SK-N-SH (cell line): ENCODE measurements around the gene KRT75. TPM values are rescaled to one million over a fixed set of nuclear protein-coding genes. Genes with fewer than 3 reads are reported as not detected.

Experiments used
- CTCF ChIA-PET: fragments of 300-600, 350-600 bp; formaldehyde crosslinking; extraction: SDS; loops from one replicate; lab custom pipeline; 2021; lab: Yijun Ruan, JAX
- POLR2A ChIA-PET: fragments of 350-600 bp; sonication (Branson Sonifier 250); formaldehyde crosslinking; extraction: SDS; loops from one replicate; lab custom pipeline; 2020; ENCODE audit warnings: antibody characterized with exemption, inconsistent platforms; lab: Yijun Ruan, JAX
- DNase-seq: peaks from one replicate; pipeline ENCODE4 v3.0.0; 2012
- H2AFZ ChIP-seq: fragments of 200-600 bp; sonication (generic); 2 replicates; pipeline ENCODE4 v1.8.1; 2016; ENCODE audit warnings: antibody characterized with exemption, mild to moderate bottlenecking, low read depth
- H3F3A ChIP-seq: fragments of 200-600 bp; sonication (generic); replicated peaks from 2 replicates; pipeline ENCODE3; 2016; ENCODE audit warnings: antibody characterized with exemption, mild to moderate bottlenecking; ENCODE audit not compliant: insufficient read depth
- H3K27ac ChIP-seq, 2 experiments: fragments of 200-500 bp in 1 of 2; fragments of 200-600 bp in 1 of 2; sonication (Bioruptor generic) in 1 of 2; sonication (generic), shearing (Covaris generic) in 1 of 2; 2 replicates each; pipeline versions ENCODE4 v1.5.1 to v1.6.1; 2014 to 2016; ENCODE audit warnings: low read depth in 2 of 2, inconsistent platforms in 1 of 2, low read length in 1 of 2, mild to moderate bottlenecking in 1 of 2, mixed read lengths in 1 of 2
- H3K27me3 ChIP-seq: fragments of 200-600 bp; sonication (generic), shearing (Covaris generic); 2 replicates; pipeline ENCODE4 v1.6.1; 2016; ENCODE audit warnings: mixed run types; ENCODE audit not compliant: insufficient read depth
- H3K36me3 ChIP-seq, 2 experiments: fragments of 200-500 bp in 1 of 2; fragments of 200-600 bp in 1 of 2; sonication (Bioruptor generic) in 1 of 2; sonication (generic) in 1 of 2; replicated peaks in 1 of 2; 2 replicates each; pipeline versions ENCODE3 to v1.5.1; 2014 to 2016; ENCODE audit warnings: low read length in 1 of 2, mild to moderate bottlenecking in 1 of 2; ENCODE audit not compliant: insufficient read depth in 2 of 2, control insufficient read depth in 1 of 2
- H3K4me1 ChIP-seq, 2 experiments: fragments of 200-500 bp in 1 of 2; fragments of 200-600 bp in 1 of 2; sonication (Bioruptor generic) in 1 of 2; sonication (generic), shearing (Covaris generic) in 1 of 2; 2 replicates each; pipeline versions ENCODE4 v1.5.1 to v1.6.1; 2014 to 2016; ENCODE audit warnings: low read depth in 1 of 2, low read length in 1 of 2, mixed run types in 1 of 2; ENCODE audit not compliant: insufficient read depth in 2 of 2, control insufficient read depth in 1 of 2
- H3K4me2 ChIP-seq: fragments of 200-600 bp; sonication (generic), shearing (Covaris generic); 2 replicates; pipeline ENCODE4 v1.6.1; 2017; ENCODE audit warnings: mixed run types
- H3K4me3 ChIP-seq, 2 experiments: fragments of 200-500 bp in 1 of 2; fragments of 200-600 bp in 1 of 2; sonication (Bioruptor generic) in 1 of 2; sonication (generic), shearing (Covaris generic) in 1 of 2; 2 replicates each; pipeline versions ENCODE4 v1.5.1 to v1.8.1; 2014 to 2016; ENCODE audit warnings: low read depth in 2 of 2, inconsistent platforms in 1 of 2, low read length in 1 of 2, mild to moderate bottlenecking in 1 of 2, mixed read lengths in 1 of 2, moderate library complexity in 1 of 2
- H3K79me2 ChIP-seq: fragments of 200-600 bp; sonication (generic); 2 replicates; pipeline ENCODE4 v1.8.1; 2017; ENCODE audit warnings: mild to moderate bottlenecking; ENCODE audit not compliant: insufficient read depth
- H3K9ac ChIP-seq: fragments of 200-600 bp; sonication (generic); 2 replicates; pipeline ENCODE4 v1.6.1; 2017; ENCODE audit warnings: mixed run types
- H3K9me2 ChIP-seq: fragments of 200-600 bp; sonication (generic); 2 replicates; pipeline ENCODE4 v1.6.1; 2017; ENCODE audit warnings: mixed run types
- H3K9me3 ChIP-seq: fragments of 200-600 bp; sonication (generic); 2 replicates; pipeline ENCODE4 v1.6.1; 2017; ENCODE audit warnings: mixed run types, mild to moderate bottlenecking, moderate library complexity
- H4K20me1 ChIP-seq: fragments of 200-600 bp; sonication (generic); 2 replicates; pipeline ENCODE4 v1.6.1; 2017; ENCODE audit warnings: mild to moderate bottlenecking, mixed run types; ENCODE audit not compliant: insufficient read depth
- ELF1 ChIP-seq: IDR thresholded peaks from 2 replicates; pipeline ENCODE4 v1.4.0; 2012
- EP300 ChIP-seq, 2 experiments: IDR thresholded peaks; 2 replicates each; pipeline versions ENCODE4 v1.4.0 to v1.6.1; 2012; ENCODE audit warnings: borderline replicate concordance in 1 of 2, low read depth in 1 of 2, low read length in 1 of 2
- EZH2phosphoT487 ChIP-seq: fragments of 200-600 bp; sonication (generic); IDR thresholded peaks from 2 replicates; pipeline ENCODE4 v1.6.1; 2017; ENCODE audit warnings: low read depth, mixed run types, mild to moderate bottlenecking, antibody characterized with exemption, moderate library complexity, borderline replicate concordance
- FOSL2 ChIP-seq: IDR thresholded peaks from 2 replicates; pipeline ENCODE4 v1.4.0; 2012; ENCODE audit warnings: low read depth, mild to moderate bottlenecking, moderate library complexity, borderline replicate concordance
- FOXJ3 ChIP-seq: sonication (generic); formaldehyde crosslinking; IDR thresholded peaks from 2 replicates; pipeline ENCODE4 v1.5.1; 2020; ENCODE audit warnings: mild to moderate bottlenecking, missing genetic modification reagents
- FOXM1 ChIP-seq: IDR thresholded peaks from 2 replicates; pipeline ENCODE4 v1.4.0; 2012; ENCODE audit warnings: low read depth, mild to moderate bottlenecking
- GATA2 ChIP-seq: sonication (generic); formaldehyde crosslinking; IDR thresholded peaks from 2 replicates; pipeline ENCODE4 v1.5.0; 2020; ENCODE audit warnings: mild to moderate bottlenecking, missing genetic modification reagents
- JUND ChIP-seq: IDR thresholded peaks from 2 replicates; pipeline ENCODE4 v1.4.0; 2012
- MEF2A ChIP-seq: IDR thresholded peaks from 2 replicates; pipeline ENCODE4 v1.4.0; 2012; ENCODE audit warnings: low read depth, borderline replicate concordance
- NFIC ChIP-seq: IDR thresholded peaks from 2 replicates; pipeline ENCODE4 v1.4.0; 2012; ENCODE audit warnings: borderline replicate concordance
- REST ChIP-seq: IDR thresholded peaks from 2 replicates; pipeline ENCODE4 v1.6.1; 2012; ENCODE audit warnings: mild to moderate bottlenecking, low read depth, low read length, moderate library complexity
- SIN3A ChIP-seq: IDR thresholded peaks from 2 replicates; pipeline ENCODE4 v1.6.1; 2012; ENCODE audit warnings: low read depth, mild to moderate bottlenecking, low read length, moderate library complexity, borderline replicate concordance
- SMC3 ChIP-seq: IDR thresholded peaks from 2 replicates; pipeline ENCODE4 v1.6.1; 2012; ENCODE audit warnings: low read depth, low read length, improper control_type of control experiment
- TCF12 ChIP-seq: IDR thresholded peaks from 2 replicates; pipeline ENCODE4 v1.4.0; 2012
- TEAD4 ChIP-seq: IDR thresholded peaks from 2 replicates; pipeline ENCODE4 v1.4.0; 2012; ENCODE audit warnings: mild to moderate bottlenecking, borderline replicate concordance; ENCODE audit not compliant: insufficient read depth
- USF2 ChIP-seq: fragments of 150-350 bp; IDR thresholded peaks from 2 replicates; pipeline ENCODE4 v1.6.1; 2017; ENCODE audit warnings: antibody characterized with exemption, low read length, low read depth, borderline replicate concordance
- WGBS: methylation state at CpG from one replicate; pipeline ENCODE4 v1.1.6; 2017; ENCODE audit warnings: low lambda C conversion rate; 5-methylcytosine and 5-hydroxymethylcytosine counted together
- polyA plus RNA-seq, 3 experiments: library from polyadenylated mRNA; depleted of rRNA; stranded (reverse); fragments of >200 nt; gene quantifications; 2 replicates each; pipeline ENCODE4 v1.2.3, GENCODE V29; 2012
- TF ChIP-seq, protein P1 (sequence below): IDR thresholded peaks from 2 replicates; pipeline ENCODE4 v1.4.0; 2012; ENCODE audit warnings: low read depth, borderline replicate concordance
- TF ChIP-seq, protein P2 (sequence below): IDR thresholded peaks from 2 replicates; pipeline ENCODE4 v1.4.0; 2012; ENCODE audit warnings: low read depth
- TF ChIP-seq, protein P3 (sequence below): IDR thresholded peaks from 2 replicates; pipeline ENCODE4 v1.4.0; 2012; ENCODE audit warnings: low read depth, borderline replicate concordance
- TF ChIP-seq, protein P4 (sequence below): IDR thresholded peaks from 2 replicates; pipeline ENCODE4; 2012

Gene KRT75
- polyA plus RNA-seq, 1 of the 3 experiments (the other 2 are of a cell fraction) = not detected

DNA sequence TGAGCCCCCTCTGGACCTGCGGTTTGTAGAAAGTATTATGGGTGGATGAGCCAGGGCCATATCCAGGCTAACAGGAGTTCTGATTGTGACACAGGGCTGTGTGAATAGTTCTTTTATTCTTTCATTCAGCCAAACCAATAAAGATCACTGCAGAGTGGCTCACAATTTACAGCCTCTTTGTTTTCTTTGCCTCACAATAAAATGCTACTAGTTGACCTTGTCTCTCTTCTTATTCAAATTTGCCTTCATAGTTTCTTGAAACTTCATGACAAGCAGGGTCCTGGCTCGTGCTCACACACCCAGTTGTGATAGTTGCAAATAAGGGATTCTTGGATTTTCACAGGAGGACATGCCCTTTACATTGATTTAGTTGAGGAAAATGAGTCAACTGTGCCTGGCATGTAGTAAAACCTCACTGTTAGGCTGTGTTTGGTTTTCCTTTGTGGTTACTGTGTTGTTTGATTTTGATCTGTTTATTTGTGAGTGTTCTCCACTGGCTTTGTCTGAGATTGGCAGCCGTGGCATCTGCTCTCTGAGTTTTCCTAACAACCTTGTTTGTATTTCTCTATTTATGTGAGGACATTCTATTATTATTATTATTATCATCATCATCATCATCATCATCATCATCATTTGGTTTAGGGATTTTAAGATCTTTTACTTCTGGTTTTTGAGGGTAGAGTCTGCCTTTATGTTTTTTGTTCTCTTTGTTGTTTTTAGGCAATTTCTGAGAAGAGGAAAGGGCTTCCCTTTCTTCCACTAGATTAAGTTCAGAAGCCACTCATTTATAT, 20.4 kb upstream of the KRT75 start:
- no peaks in the 10 kb centered on the region for H3K79me2 ChIP-seq
- H3K27me3 ChIP-seq = peaks cover 15% of the 10 kb centered on the region
- H3K27ac ChIP-seq = no peak overlapping the region
- no peaks in the 10 kb centered on the region for H4K20me1 ChIP-seq
- POLR2A ChIA-PET = no interaction called here
- H3K36me3 ChIP-seq = no peaks in the 10 kb centered on the region
- 17% methylated on average over 3 of the region's 3 CpGs for WGBS
- H2AFZ ChIP-seq = no peak overlapping the region
- no peak overlapping the region for H3K4me3 ChIP-seq
- H3K9ac ChIP-seq = no peak overlapping the region
- TF ChIP-seq MEF2A (no peak), REST (no peak), FOXM1 (no peak), GATA2 (CRISPR knock-in tag) (no peak), FOSL2 (no peak), EZH2phosphoT487 (no peak), SIN3A (no peak), NFIC (no peak), EP300 (IDR thresholded peaks at IDR 0.05; ENCODE audit: borderline replicate concordance in 1 of 2, low read depth in 1 of 2, low read length in 1 of 2) (no peak), TEAD4 (no peak), ELF1 (no peak), JUND (no peak), TCF12 (no peak), FOXJ3 (CRISPR knock-in tag) (no peak), SMC3 (no peak), USF2 (no peak)
- TF ChIP-seq, protein P1, sequence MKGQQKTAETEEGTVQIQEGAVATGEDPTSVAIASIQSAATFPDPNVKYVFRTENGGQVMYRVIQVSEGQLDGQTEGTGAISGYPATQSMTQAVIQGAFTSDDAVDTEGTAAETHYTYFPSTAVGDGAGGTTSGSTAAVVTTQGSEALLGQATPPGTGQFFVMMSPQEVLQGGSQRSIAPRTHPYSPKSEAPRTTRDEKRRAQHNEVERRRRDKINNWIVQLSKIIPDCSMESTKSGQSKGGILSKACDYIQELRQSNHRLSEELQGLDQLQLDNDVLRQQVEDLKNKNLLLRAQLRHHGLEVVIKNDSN = no peak
- TF ChIP-seq, protein P2, sequence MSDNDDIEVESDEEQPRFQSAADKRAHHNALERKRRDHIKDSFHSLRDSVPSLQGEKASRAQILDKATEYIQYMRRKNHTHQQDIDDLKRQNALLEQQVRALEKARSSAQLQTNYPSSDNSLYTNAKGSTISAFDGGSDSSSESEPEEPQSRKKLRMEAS = no peak
- TF ChIP-seq, protein P3, sequence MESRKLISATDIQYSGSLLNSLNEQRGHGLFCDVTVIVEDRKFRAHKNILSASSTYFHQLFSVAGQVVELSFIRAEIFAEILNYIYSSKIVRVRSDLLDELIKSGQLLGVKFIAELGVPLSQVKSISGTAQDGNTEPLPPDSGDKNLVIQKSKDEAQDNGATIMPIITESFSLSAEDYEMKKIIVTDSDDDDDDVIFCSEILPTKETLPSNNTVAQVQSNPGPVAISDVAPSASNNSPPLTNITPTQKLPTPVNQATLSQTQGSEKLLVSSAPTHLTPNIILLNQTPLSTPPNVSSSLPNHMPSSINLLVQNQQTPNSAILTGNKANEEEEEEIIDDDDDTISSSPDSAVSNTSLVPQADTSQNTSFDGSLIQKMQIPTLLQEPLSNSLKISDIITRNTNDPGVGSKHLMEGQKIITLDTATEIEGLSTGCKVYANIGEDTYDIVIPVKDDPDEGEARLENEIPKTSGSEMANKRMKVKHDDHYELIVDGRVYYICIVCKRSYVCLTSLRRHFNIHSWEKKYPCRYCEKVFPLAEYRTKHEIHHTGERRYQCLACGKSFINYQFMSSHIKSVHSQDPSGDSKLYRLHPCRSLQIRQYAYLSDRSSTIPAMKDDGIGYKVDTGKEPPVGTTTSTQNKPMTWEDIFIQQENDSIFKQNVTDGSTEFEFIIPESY = no peak
- TF ChIP-seq, protein P4, sequence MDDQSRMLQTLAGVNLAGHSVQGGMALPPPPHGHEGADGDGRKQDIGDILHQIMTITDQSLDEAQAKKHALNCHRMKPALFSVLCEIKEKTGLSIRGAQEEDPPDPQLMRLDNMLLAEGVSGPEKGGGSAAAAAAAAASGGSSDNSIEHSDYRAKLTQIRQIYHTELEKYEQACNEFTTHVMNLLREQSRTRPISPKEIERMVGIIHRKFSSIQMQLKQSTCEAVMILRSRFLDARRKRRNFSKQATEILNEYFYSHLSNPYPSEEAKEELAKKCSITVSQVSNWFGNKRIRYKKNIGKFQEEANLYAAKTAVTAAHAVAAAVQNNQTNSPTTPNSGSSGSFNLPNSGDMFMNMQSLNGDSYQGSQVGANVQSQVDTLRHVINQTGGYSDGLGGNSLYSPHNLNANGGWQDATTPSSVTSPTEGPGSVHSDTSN = no peak
- CTCF ChIA-PET = no interaction called here
- DNase-seq = no peak
- no peaks in the 10 kb centered on the region for H3K9me3 ChIP-seq
- no peak overlapping the region for H3K4me2 ChIP-seq
- H3F3A ChIP-seq = no peaks in the 10 kb centered on the region
- H3K9me2 ChIP-seq = no peaks in the 10 kb centered on the region
- no peaks in the 10 kb centered on the region for H3K4me1 ChIP-seq
